BJ (cell line): ENCODE measurements around the gene ASZ1. TPM values are rescaled to one million over a fixed set of nuclear protein-coding genes. Genes with fewer than 3 reads are reported as not detected.

Experiments
- CTCF ChIA-PET: fragments of 350-600 bp; formaldehyde crosslinking; extraction: SDS; loops from one replicate; lab custom pipeline; 2021; ENCODE audit warnings: antibody characterized with exemption, inconsistent platforms; lab: Yijun Ruan, JAX
- POLR2A ChIA-PET: fragments of 300-600 bp; sonication (Branson Sonifier 250); formaldehyde crosslinking; extraction: SDS; loops from one replicate; lab custom pipeline; 2021; ENCODE audit warnings: antibody characterized with exemption; lab: Charles Lee
- DNase-seq: peaks from one replicate; pipeline ENCODE4 v3.0.0-alpha.2; 2011; ENCODE audit warnings: low read depth
- H3K27me3 ChIP-seq: 2 replicates; pipeline ENCODE4 v1.6.0; 2011; ENCODE audit warnings: low read length; ENCODE audit not compliant: control insufficient read depth, insufficient read depth
- H3K36me3 ChIP-seq: 2 replicates; pipeline ENCODE4 v1.5.1; 2011; ENCODE audit warnings: low read length; ENCODE audit not compliant: control insufficient read depth, insufficient read depth
- H3K4me3 ChIP-seq: 2 replicates; pipeline ENCODE4 v1.5.1; 2011; ENCODE audit warnings: low read depth, mild to moderate bottlenecking, control low read depth, low read length
- CTCF ChIP-seq: IDR thresholded peaks from 2 replicates; pipeline ENCODE4 v1.5.1; 2011; ENCODE audit warnings: low read depth, mild to moderate bottlenecking, control low read depth, inconsistent platforms, low read length, moderate library complexity; ENCODE audit not compliant: insufficient read depth
- polyA plus RNA-seq: library from polyadenylated mRNA; depleted of rRNA; stranded (reverse); fragments of >200 nt; gene quantifications from 2 replicates; pipeline ENCODE4 v1.2.3, GENCODE V29; 2011

Gene ASZ1
- polyA plus RNA-seq, 1 experiment, result not detected

- CTCF ChIA-PET, result interaction anchor here (1.1 to 3.6 kb wide), 7 partner anchors 11 to 257 kb away, joined by 4 to 29 read pairs (median 6); no protein-coding TSS in a partner anchor
- TF ChIP-seq CTCF, result no peak
- POLR2A ChIA-PET, result interaction anchor here (0.7 kb wide), 1 partner anchor 15 kb away, joined by 3 read pairs; no protein-coding TSS in a partner anchor
- DNase-seq, result no peak
- no peak overlapping the region for H3K4me3 ChIP-seq
- no peaks in the 10 kb centered on the region for H3K36me3 ChIP-seq
- H3K27me3 ChIP-seq, result no peaks in the 10 kb centered on the region
Measured at GRCh38 chr7:117459735-117460134, 32.4 kb upstream of the ASZ1 start.

- no peak overlapping the region for H3K4me3 ChIP-seq
- POLR2A ChIA-PET, result interaction anchor here (0.7 kb wide), 1 partner anchor 16 kb away, joined by 3 read pairs; no protein-coding TSS in a partner anchor
- DNase-seq, result peak; percentile 2
- no peaks in the 10 kb centered on the region for H3K36me3 ChIP-seq
- no peaks in the 10 kb centered on the region for H3K27me3 ChIP-seq
- TF ChIP-seq CTCF, result peak; percentile 64
- CTCF ChIA-PET, result interaction anchor here (0.6 to 3.6 kb wide), 15 partner anchors 11 to 546 kb away, joined by 3 to 29 read pairs (median 4); no protein-coding TSS in a partner anchor
Measured at GRCh38 chr7:117458977-117459583, 31.8 kb upstream of the ASZ1 start.

- no peaks in the 10 kb centered on the region for H3K36me3 ChIP-seq
- TF ChIP-seq CTCF, result no peak
- ChIA-PET POLR2A (no interaction called here), CTCF (interaction anchor here (2.0 kb wide), 1 partner anchor 10 kb away, joined by 6 read pairs; no protein-coding TSS in a partner anchor)
- H3K27me3 ChIP-seq, result 0 out of 2 replicates have a peak, but pooled peaks cover under 1% of the 10 kb centered on the region
- no peak for DNase-seq
- no peak overlapping the region for H3K4me3 ChIP-seq
Measured at GRCh38 chr7:117448655-117449054, 21.4 kb upstream of the ASZ1 start.

GRCh38 chr7:117446220-117446815 is 19.0 kb upstream of the ASZ1 start:
- no peak overlapping the region for H3K4me3 ChIP-seq
- H3K27me3 ChIP-seq, result 0 out of 2 replicates have a peak, but pooled peaks cover 2% of the 10 kb centered on the region
- no peak for TF ChIP-seq CTCF
- ChIA-PET POLR2A (no interaction called here), CTCF (no interaction called here)
- DNase-seq, result no peak
- no peaks in the 10 kb centered on the region for H3K36me3 ChIP-seq

GRCh38 chr7:117445206-117445605 is 17.9 kb upstream of the ASZ1 start:
- H3K27me3 ChIP-seq, result 0 out of 2 replicates have a peak, but pooled peaks cover 2% of the 10 kb centered on the region
- TF ChIP-seq CTCF, result no peak
- CTCF ChIA-PET, result interaction anchor here (1.9 kb wide), 1 partner anchor 271 kb away, joined by 4 read pairs; no protein-coding TSS in a partner anchor
- POLR2A ChIA-PET, result no interaction called here
- no peak for DNase-seq
- H3K4me3 ChIP-seq, result no peak overlapping the region
- H3K36me3 ChIP-seq, result no peaks in the 10 kb centered on the region
